SK-N-SH (cell line): Measurements from ENCODE around the gene PRDM7. TPM values are rescaled to one million over a fixed set of nuclear protein-coding genes. Genes with fewer than 3 reads are reported as not detected.

Experiments
- CTCF ChIA-PET: fragments of 300-600, 350-600 bp; formaldehyde crosslinking; extraction: SDS; loops from one replicate; lab custom pipeline; 2021; lab: Yijun Ruan, JAX
- POLR2A ChIA-PET: fragments of 350-600 bp; sonication (Branson Sonifier 250); formaldehyde crosslinking; extraction: SDS; loops from one replicate; lab custom pipeline; 2020; ENCODE audit warnings: antibody characterized with exemption, inconsistent platforms; lab: Yijun Ruan, JAX
- DNase-seq: peaks from one replicate; pipeline ENCODE4 v3.0.0; 2012
- H2AFZ ChIP-seq: fragments of 200-600 bp; sonication (generic); 2 replicates; pipeline ENCODE4 v1.8.1; 2016; ENCODE audit warnings: antibody characterized with exemption, mild to moderate bottlenecking, low read depth
- H3F3A ChIP-seq: fragments of 200-600 bp; sonication (generic); replicated peaks from 2 replicates; pipeline ENCODE3; 2016; ENCODE audit warnings: antibody characterized with exemption, mild to moderate bottlenecking; ENCODE audit not compliant: insufficient read depth
- H3K27ac ChIP-seq, 2 experiments: fragments of 200-500 bp in 1 of 2; fragments of 200-600 bp in 1 of 2; sonication (Bioruptor generic) in 1 of 2; sonication (generic), shearing (Covaris generic) in 1 of 2; 2 replicates each; pipeline versions ENCODE4 v1.5.1 to v1.6.1; 2014 to 2016; ENCODE audit warnings: low read depth in 2 of 2, inconsistent platforms in 1 of 2, low read length in 1 of 2, mild to moderate bottlenecking in 1 of 2, mixed read lengths in 1 of 2
- H3K27me3 ChIP-seq: fragments of 200-600 bp; sonication (generic), shearing (Covaris generic); 2 replicates; pipeline ENCODE4 v1.6.1; 2016; ENCODE audit warnings: mixed run types; ENCODE audit not compliant: insufficient read depth
- H3K36me3 ChIP-seq, 2 experiments: fragments of 200-500 bp in 1 of 2; fragments of 200-600 bp in 1 of 2; sonication (Bioruptor generic) in 1 of 2; sonication (generic) in 1 of 2; replicated peaks in 1 of 2; 2 replicates each; pipeline versions ENCODE3 to v1.5.1; 2014 to 2016; ENCODE audit warnings: low read length in 1 of 2, mild to moderate bottlenecking in 1 of 2; ENCODE audit not compliant: insufficient read depth in 2 of 2, control insufficient read depth in 1 of 2
- H3K4me1 ChIP-seq, 2 experiments: fragments of 200-500 bp in 1 of 2; fragments of 200-600 bp in 1 of 2; sonication (Bioruptor generic) in 1 of 2; sonication (generic), shearing (Covaris generic) in 1 of 2; 2 replicates each; pipeline versions ENCODE4 v1.5.1 to v1.6.1; 2014 to 2016; ENCODE audit warnings: low read depth in 1 of 2, low read length in 1 of 2, mixed run types in 1 of 2; ENCODE audit not compliant: insufficient read depth in 2 of 2, control insufficient read depth in 1 of 2
- H3K4me2 ChIP-seq: fragments of 200-600 bp; sonication (generic), shearing (Covaris generic); 2 replicates; pipeline ENCODE4 v1.6.1; 2017; ENCODE audit warnings: mixed run types
- H3K4me3 ChIP-seq, 2 experiments: fragments of 200-500 bp in 1 of 2; fragments of 200-600 bp in 1 of 2; sonication (Bioruptor generic) in 1 of 2; sonication (generic), shearing (Covaris generic) in 1 of 2; 2 replicates each; pipeline versions ENCODE4 v1.5.1 to v1.8.1; 2014 to 2016; ENCODE audit warnings: low read depth in 2 of 2, inconsistent platforms in 1 of 2, low read length in 1 of 2, mild to moderate bottlenecking in 1 of 2, mixed read lengths in 1 of 2, moderate library complexity in 1 of 2
- H3K79me2 ChIP-seq: fragments of 200-600 bp; sonication (generic); 2 replicates; pipeline ENCODE4 v1.8.1; 2017; ENCODE audit warnings: mild to moderate bottlenecking; ENCODE audit not compliant: insufficient read depth
- H3K9ac ChIP-seq: fragments of 200-600 bp; sonication (generic); 2 replicates; pipeline ENCODE4 v1.6.1; 2017; ENCODE audit warnings: mixed run types
- H3K9me2 ChIP-seq: fragments of 200-600 bp; sonication (generic); 2 replicates; pipeline ENCODE4 v1.6.1; 2017; ENCODE audit warnings: mixed run types
- H3K9me3 ChIP-seq: fragments of 200-600 bp; sonication (generic); 2 replicates; pipeline ENCODE4 v1.6.1; 2017; ENCODE audit warnings: mixed run types, mild to moderate bottlenecking, moderate library complexity
- H4K20me1 ChIP-seq: fragments of 200-600 bp; sonication (generic); 2 replicates; pipeline ENCODE4 v1.6.1; 2017; ENCODE audit warnings: mild to moderate bottlenecking, mixed run types; ENCODE audit not compliant: insufficient read depth
- IRF3 ChIP-seq: fragments of 150-350 bp; IDR thresholded peaks from 2 replicates; pipeline ENCODE4 v1.6.1; 2016; ENCODE audit warnings: mild to moderate bottlenecking, low read depth, low read length
- MAX ChIP-seq: IDR thresholded peaks from 2 replicates; pipeline ENCODE4 v1.4.0; 2012; ENCODE audit warnings: low read depth
- PBX3 ChIP-seq: IDR thresholded peaks from 2 replicates; pipeline ENCODE4; 2012
- RCOR1 ChIP-seq: fragments of 150-350 bp; IDR thresholded peaks from 2 replicates; pipeline ENCODE4 v1.6.1; 2017; ENCODE audit warnings: antibody characterized with exemption, low read length
- USF1 ChIP-seq: IDR thresholded peaks from 2 replicates; pipeline ENCODE4 v1.4.0; 2012; ENCODE audit warnings: low read depth, borderline replicate concordance
- WGBS: methylation state at CpG from one replicate; pipeline ENCODE4 v1.1.6; 2017; ENCODE audit warnings: low lambda C conversion rate; 5-methylcytosine and 5-hydroxymethylcytosine counted together
- polyA plus RNA-seq, 3 experiments: library from polyadenylated mRNA; depleted of rRNA; stranded (reverse); fragments of >200 nt; gene quantifications; 2 replicates each; pipeline ENCODE4 v1.2.3, GENCODE V29; 2012

The PRDM7 gene
- polyA plus RNA-seq, 1 of the 3 experiments (the other 2 are of a cell fraction), result not detected

- CTCF ChIA-PET, result interaction anchor here (1.4 to 2.3 kb wide), 4 partner anchors 9 to 71 kb away, joined by 3 to 12 read pairs (median 4); partner anchors contain the start of gene DBNDD1
These were observed 66.2 kb downstream of the PRDM7 start for GRCh38 chr16:90010676-90011507.

More at GRCh38 chr16:90010676-90011507, 66.2 kb downstream of the PRDM7 start:
- Histone ChIP-seq H3K4me3 (no peak overlapping the region), H3F3A (no peaks in the 10 kb centered on the region), H3K4me2 (no peak overlapping the region), H3K9me2 (no peaks in the 10 kb centered on the region), H3K79me2 (no peaks in the 10 kb centered on the region), H3K9me3 (no peaks in the 10 kb centered on the region), H3K4me1 (peaks cover 0 to 17% of the 10 kb centered on the region in 2 experiments; a peak in 1 of 4 replicates), H2AFZ (no peak overlapping the region), H3K27ac (peak overlapping the region in 1 of 2 experiments; percentile 58; a peak in 2 of 4 replicates), H3K27me3 (no peaks in the 10 kb centered on the region), H3K36me3 (peaks cover 0 to 2% of the 10 kb centered on the region in 2 experiments), H3K9ac (no peak overlapping the region), H4K20me1 (no peaks in the 10 kb centered on the region)
- no peak for TF ChIP-seq RCOR1
- TF ChIP-seq USF1, result no peak
- no peak for TF ChIP-seq MAX
- TF ChIP-seq IRF3, result no peak
- TF ChIP-seq PBX3, result no peak
- peak; percentile 76 for DNase-seq
- POLR2A ChIA-PET, result interaction anchor here (1.4 kb wide), 1 partner anchor 10 kb away, joined by 5 read pairs; no protein-coding TSS in a partner anchor
- 91% methylated on average over 13 of the region's 22 CpGs for WGBS
